T-helper 1 cell treated with Interleukin-12 subunit alpha and Interleukin-12 subunit beta and Interleukin-4 antibody, amounts not matched to agents 30 μg/mL and 1 μg/mL, for 36 hours (primary cell): ENCODE data around the gene TM4SF1.
"Not testable (repeated sequence)": the region's sequence is repeated elsewhere in the genome, so short reads cannot be mapped to it uniquely, and the experiment has no call there.

ENCODE experiments used
- H3K27ac Mint-ChIP-seq: one replicate; pipeline ENCODE4 v1.8.0; 2021; ENCODE audit warnings: mild to moderate bottlenecking, mixed read lengths
- H3K27me3 Mint-ChIP-seq: one replicate; pipeline ENCODE4 v1.8.0; 2021; ENCODE audit warnings: low read depth, mixed read lengths
- H3K36me3 Mint-ChIP-seq: one replicate; pipeline ENCODE4 v1.8.0; 2021; ENCODE audit warnings: low read depth, mixed read lengths
- H3K4me1 Mint-ChIP-seq: one replicate; pipeline ENCODE4 v1.8.0; 2021; ENCODE audit warnings: low read depth, mixed read lengths
- H3K4me3 Mint-ChIP-seq: one replicate; pipeline ENCODE4 v1.8.0; 2021; ENCODE audit warnings: mild to moderate bottlenecking, moderate library complexity, mixed read lengths
- H3K9me3 Mint-ChIP-seq: one replicate; pipeline ENCODE4 v1.8.0; 2021; ENCODE audit warnings: mixed read lengths

Gene TM4SF1

DNA sequence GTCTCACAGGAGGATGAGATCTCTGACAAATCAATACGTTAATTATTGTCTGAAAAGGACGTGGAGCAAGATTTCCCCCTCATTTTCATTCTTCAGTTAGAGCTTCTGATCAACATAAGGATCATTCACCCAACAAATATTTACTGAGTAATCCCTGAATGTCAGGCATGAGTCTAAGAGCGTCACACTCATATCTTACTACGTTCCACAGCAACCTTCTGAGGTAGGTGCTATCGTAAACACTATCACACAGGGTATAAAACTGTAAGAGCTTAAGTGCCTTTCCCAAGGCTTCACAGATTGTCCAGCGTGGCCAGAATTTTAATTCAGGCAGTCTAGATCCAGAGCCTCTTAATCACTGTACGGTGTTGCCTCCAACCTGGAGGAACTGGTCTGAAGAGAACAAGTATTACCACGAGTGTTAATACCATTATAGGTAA is 10.6 kb upstream of the TM4SF1 start:
- Mint-ChIP-seq H3K4me1 (peaks cover 4% of the 10 kb centered on the region), H3K36me3 (no peaks in the 10 kb centered on the region), H3K27ac (no peak overlapping the region), H3K27me3 (no peaks in the 10 kb centered on the region), H3K9me3 (no peaks in the 10 kb centered on the region), H3K4me3 (no peak overlapping the region)

DNA sequence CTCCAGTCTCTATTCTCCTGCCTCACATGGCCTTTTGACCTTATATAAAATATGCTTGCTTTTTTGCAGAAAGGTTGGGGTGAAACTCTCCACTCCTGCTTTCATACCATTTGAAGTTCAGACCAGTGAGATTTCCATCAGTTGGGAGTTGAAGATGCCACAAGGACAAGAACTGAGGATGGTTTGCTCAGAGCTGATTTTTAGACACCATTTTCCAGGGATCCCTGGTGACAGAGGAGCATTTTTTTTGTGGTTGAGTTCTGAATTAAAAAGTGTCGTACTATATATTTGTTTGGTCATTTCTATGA is 8.8 kb upstream of the TM4SF1 start:
- H3K4me3 Mint-ChIP-seq: no peak overlapping the region
- H3K4me1 Mint-ChIP-seq: peaks cover 4% of the 10 kb centered on the region
- no peaks in the 10 kb centered on the region for H3K36me3 Mint-ChIP-seq
- H3K27ac Mint-ChIP-seq: no peak overlapping the region
- no peaks in the 10 kb centered on the region for H3K27me3 Mint-ChIP-seq
- no peaks in the 10 kb centered on the region for H3K9me3 Mint-ChIP-seq

DNA sequence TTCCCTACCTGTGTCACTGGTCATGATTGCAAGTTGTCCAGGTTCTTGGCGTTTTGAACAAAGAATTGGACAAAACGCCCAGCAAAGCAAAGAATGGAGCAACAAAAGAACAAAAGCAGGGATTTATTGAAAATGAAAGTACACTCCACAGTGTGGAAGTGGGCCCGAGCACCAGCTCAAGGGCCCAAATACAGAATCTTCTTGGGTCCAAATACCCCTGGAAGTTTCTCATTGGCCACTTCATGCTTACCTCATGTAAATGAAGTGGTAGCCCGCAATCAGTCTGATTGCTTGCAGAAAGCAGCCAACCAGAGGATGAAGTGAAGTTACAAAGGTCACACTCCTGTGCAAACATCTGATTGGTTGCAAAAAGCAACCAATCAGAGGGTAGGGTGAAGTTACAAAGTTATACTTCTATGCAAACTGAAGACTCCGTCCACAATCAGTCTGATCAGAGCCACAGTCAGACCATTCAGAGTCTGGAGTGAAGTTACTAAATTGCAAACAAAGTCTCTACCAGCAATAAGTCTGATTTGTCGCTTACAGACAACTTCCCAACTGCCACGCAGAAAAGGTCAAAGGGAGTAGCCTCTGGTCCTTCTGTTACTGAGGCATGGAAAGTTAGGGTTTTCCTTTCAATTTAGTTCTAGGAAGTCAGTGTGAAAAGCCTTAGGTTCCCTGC is 8.3 kb upstream of the TM4SF1 start:
- no peak overlapping the region for H3K4me3 Mint-ChIP-seq
- no peak overlapping the region for H3K27ac Mint-ChIP-seq
- H3K9me3 Mint-ChIP-seq: no peaks in the 10 kb centered on the region
- H3K27me3 Mint-ChIP-seq: no peaks in the 10 kb centered on the region
- H3K4me1 Mint-ChIP-seq: peaks cover 4% of the 10 kb centered on the region
- H3K36me3 Mint-ChIP-seq: no peaks in the 10 kb centered on the region

GRCh38 chr3:149384911-149385321 is 7.5 kb upstream of the TM4SF1 start:
- Mint-ChIP-seq H3K4me1 (peaks cover 4% of the 10 kb centered on the region), H3K4me3 (no peak overlapping the region), H3K9me3 (no peaks in the 10 kb centered on the region), H3K36me3 (no peaks in the 10 kb centered on the region), H3K27ac (no peak overlapping the region), H3K27me3 (no peaks in the 10 kb centered on the region)

GRCh38 chr3:149384167-149384566 is 6.7 kb upstream of the TM4SF1 start:
- H3K27ac Mint-ChIP-seq: no peak overlapping the region
- H3K9me3 Mint-ChIP-seq: no peaks in the 10 kb centered on the region
- peaks cover 4% of the 10 kb centered on the region for H3K4me1 Mint-ChIP-seq
- no peaks in the 10 kb centered on the region for H3K36me3 Mint-ChIP-seq
- no peaks in the 10 kb centered on the region for H3K27me3 Mint-ChIP-seq
- H3K4me3 Mint-ChIP-seq: no peak overlapping the region

GRCh38 chr3:149383703-149384102 is 6.3 kb upstream of the TM4SF1 start:
- Mint-ChIP-seq H3K27me3 (no peaks in the 10 kb centered on the region), H3K36me3 (no peaks in the 10 kb centered on the region), H3K4me1 (peaks cover 4% of the 10 kb centered on the region), H3K27ac (no peak overlapping the region), H3K9me3 (no peaks in the 10 kb centered on the region), H3K4me3 (no peak overlapping the region)

GRCh38 chr3:149382518-149382917 is 5.1 kb upstream of the TM4SF1 start:
- H3K36me3 Mint-ChIP-seq: no peaks in the 10 kb centered on the region
- no peak overlapping the region for H3K27ac Mint-ChIP-seq
- H3K4me1 Mint-ChIP-seq: peaks cover 6% of the 10 kb centered on the region
- H3K27me3 Mint-ChIP-seq: peaks cover 2% of the 10 kb centered on the region
- no peak overlapping the region for H3K4me3 Mint-ChIP-seq
- no peaks in the 10 kb centered on the region for H3K9me3 Mint-ChIP-seq

DNA sequence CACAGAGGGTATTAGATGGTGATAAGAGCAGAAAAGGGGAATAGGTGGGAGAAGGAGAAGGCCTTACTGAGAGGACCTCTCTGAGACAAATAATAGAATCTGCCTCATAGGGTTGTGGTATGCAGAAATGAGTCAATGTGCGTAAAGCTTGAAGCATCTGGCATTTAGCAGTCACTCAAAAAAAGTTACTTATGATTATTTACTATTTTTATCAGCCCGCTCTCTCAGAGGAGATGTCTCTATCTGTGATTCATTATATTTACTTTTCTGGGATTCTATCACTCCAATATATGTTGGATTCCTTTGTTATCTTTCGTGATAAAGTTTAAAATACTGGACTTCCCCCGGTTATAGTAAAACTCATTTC is 4.6 kb upstream of the TM4SF1 start:
- H3K36me3 Mint-ChIP-seq: no peaks in the 10 kb centered on the region
- H3K9me3 Mint-ChIP-seq: no peaks in the 10 kb centered on the region
- peaks cover 5% of the 10 kb centered on the region for H3K27me3 Mint-ChIP-seq
- H3K4me3 Mint-ChIP-seq: no peak overlapping the region
- H3K4me1 Mint-ChIP-seq: peaks cover 8% of the 10 kb centered on the region
- H3K27ac Mint-ChIP-seq: no peak overlapping the region

DNA sequence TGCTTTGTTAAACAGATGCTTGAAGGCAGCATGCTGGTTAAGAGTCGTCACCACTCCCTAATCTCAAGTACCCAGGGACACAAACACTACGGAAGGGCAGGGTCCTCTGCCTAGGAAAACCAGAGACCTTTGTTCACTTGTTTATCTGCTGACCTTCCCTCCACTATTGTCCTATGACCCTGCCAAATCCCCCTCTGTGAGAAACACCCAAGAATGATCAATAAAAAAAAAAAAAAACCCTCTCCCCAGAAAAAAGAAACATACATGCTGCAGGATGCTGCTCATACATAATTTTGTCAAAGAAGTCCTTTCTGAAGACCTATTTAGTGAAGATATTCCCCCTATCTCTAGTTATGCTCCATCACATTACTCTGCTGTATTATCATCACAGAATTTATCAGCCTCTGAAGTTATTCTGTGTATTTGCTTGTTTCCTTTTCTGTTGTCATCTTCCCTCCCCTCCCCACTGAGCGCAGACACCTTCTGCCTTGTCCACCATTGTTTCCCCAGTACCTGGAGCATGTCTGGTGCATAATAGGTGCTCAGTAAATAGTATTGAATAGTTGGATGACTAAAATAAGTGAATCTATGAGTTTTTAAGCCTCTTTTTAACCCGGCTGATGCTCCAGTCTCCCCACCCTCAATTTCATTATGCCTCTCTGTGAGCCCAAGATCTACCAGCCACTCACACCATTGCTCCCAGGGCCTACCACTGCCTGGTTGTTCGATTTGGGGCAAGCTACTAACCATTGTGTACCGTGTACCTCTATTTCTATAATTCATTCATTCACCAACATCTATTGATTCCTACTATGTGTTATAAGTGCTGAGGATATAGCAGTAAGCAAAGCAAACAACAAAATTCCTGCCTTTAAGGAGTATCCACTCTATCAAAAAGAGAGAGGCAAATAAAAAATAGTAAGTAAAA is 4.0 kb upstream of the TM4SF1 start:
- peaks cover 10% of the 10 kb centered on the region for H3K27me3 Mint-ChIP-seq
- peaks cover 6% of the 10 kb centered on the region for H3K4me1 Mint-ChIP-seq
- no peaks in the 10 kb centered on the region for H3K9me3 Mint-ChIP-seq
- H3K36me3 Mint-ChIP-seq: no peaks in the 10 kb centered on the region
- H3K4me3 Mint-ChIP-seq: no peak overlapping the region
- no peak overlapping the region for H3K27ac Mint-ChIP-seq

DNA sequence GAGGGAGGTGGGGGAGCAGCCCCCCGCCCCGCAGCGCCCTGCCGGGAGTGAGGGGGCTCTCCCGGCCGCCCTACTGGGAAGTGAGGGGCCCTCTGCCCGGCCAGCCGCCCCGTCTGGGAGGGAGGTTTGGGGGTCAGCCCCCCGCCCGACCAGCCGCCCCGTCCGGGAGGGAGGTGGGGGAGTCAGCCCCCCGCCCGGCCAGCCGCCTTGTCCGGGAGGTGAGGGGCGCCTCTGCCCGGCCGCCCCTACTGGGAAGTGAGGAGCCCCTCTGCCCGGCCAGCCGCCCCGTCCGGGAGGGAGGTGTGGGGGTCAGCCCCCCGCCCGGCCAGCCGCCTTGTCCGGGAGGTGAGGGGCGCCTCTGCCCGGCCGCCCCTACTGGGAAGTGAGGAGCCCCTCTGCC is 2.8 kb upstream of the TM4SF1 start:
- H3K27me3 Mint-ChIP-seq: not testable (repeated sequence)

DNA sequence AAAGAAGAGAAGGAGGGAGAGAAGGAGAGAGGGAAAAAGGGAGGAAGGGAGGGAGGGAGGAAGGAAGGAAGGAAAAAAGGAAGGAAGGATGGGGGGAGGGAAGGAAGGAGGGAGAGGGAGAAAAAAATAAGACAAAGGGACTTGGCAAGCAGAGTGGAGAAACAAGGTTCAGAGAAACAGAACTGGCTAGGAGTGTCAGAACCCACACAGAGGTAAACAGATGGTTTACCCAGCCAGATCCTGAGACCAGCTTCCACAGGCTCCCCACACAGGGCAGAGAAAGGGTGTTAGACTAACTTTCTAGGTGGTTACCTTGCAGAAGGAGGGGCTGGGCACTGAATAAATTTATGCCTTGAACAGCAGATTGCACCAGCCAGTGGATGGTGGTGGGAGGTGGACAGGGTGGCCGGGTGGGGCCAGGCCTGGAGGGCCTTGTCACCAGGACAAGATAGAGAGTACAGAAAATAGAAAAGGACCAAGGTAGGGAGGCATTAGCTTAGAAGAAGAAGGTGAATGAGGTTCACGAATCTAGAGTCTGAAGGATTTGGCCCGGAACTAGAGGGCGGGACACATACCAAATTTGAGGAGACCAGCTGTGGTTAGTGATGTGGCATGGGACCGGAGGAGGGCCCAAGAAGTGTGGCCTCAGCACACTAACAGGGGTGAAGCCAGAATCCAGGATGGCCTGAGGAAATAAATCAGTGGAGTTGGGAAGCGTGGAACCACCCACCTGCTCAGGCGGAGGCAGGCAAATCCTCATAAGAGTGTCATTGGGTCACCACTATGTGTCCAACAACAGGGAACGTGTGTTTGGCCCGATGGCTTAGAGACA is 1.2 kb upstream of the TM4SF1 start:
- Mint-ChIP-seq H3K4me3 (no peak overlapping the region), H3K27me3 (peaks cover 10% of the 10 kb centered on the region), H3K36me3 (no peaks in the 10 kb centered on the region), H3K9me3 (no peaks in the 10 kb centered on the region), H3K4me1 (peaks cover 4% of the 10 kb centered on the region), H3K27ac (no peak overlapping the region)

More for the DNA sequence above, 2.8 kb upstream of the TM4SF1 start:
- H3K4me3 Mint-ChIP-seq, H3K9me3 Mint-ChIP-seq, H3K27ac Mint-ChIP-seq, H3K4me1 Mint-ChIP-seq, H3K36me3 Mint-ChIP-seq: not testable (repeated sequence)

DNA sequence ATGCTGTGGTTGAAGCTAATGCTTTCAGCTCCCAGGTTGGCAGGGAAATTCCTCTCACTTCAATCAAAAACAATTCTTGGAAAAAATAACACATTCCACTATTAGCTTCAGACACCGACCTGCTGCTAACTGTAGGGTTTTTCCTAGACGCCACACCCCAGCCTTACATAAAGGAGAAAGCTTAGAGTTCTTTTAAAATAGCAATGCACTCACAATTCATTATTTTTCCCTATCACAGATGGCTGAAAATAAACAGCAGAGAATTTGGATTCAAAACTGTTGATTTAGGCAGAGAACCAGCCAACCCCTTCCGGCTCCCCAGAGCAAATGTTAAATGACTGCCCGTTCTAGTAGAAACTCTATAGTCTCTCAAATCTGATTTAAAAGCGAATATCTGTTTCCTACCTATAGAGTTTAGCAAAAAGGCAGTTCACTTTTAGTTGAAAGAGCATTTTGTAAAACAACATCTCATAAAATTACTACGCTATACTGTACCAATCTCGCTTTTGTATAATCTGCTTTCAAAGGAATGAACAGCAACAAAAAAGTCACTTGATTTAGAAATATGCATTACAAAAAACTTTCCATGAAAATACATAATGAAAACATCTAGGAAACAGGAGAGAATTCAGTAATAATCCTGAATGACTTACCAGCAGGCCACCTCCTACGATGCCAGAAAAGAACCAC is 586 bp downstream of the TM4SF1 start:
- Mint-ChIP-seq H3K27me3 (peaks cover 17% of the 10 kb centered on the region), H3K9me3 (no peaks in the 10 kb centered on the region), H3K27ac (no peak overlapping the region), H3K36me3 (no peaks in the 10 kb centered on the region), H3K4me3 (no peak overlapping the region), H3K4me1 (peaks cover 4% of the 10 kb centered on the region)

DNA sequence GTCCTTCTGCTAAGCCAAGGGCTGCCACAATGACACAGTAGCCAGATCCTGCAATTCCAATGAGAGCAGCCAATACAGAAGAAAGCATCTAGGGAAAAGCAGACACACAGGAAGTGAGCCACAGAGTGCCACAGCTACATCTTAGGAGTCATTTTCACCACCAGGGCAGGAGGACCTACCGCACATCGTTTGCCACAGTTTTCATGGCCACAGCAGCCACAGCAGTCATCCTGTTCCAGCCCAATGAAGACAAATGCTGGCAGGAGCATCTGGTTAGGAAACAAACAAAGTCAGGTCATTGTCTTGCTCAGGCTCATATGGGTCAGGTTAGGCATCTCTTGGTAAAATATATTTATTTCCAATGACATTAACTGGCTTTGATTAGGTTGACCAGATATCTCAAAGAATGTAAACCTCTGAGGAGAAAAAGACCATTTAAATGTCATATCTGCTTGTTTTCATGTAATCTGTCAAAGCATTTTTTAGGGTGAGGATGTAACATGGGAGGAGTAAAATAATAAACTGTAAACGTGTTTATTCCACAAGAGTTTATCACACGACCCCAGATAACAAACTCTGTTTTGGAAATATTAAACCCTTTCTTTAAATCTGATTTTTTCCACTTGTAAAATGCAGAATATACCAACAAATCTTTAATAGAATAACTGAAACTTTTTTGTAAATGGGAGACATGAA is 1.8 kb downstream of the TM4SF1 start:
- H3K4me3 Mint-ChIP-seq: no peak overlapping the region
- peaks cover 4% of the 10 kb centered on the region for H3K4me1 Mint-ChIP-seq
- no peak overlapping the region for H3K27ac Mint-ChIP-seq
- H3K27me3 Mint-ChIP-seq: peaks cover 25% of the 10 kb centered on the region
- H3K36me3 Mint-ChIP-seq: no peaks in the 10 kb centered on the region
- H3K9me3 Mint-ChIP-seq: no peaks in the 10 kb centered on the region
